ENCODE data around the gene FNDC5.
"Not testable (repeated sequence)": the region's sequence is repeated elsewhere in the genome, so short reads cannot be mapped to it uniquely, and the experiment has no call there.

The FNDC5 gene

DNA sequence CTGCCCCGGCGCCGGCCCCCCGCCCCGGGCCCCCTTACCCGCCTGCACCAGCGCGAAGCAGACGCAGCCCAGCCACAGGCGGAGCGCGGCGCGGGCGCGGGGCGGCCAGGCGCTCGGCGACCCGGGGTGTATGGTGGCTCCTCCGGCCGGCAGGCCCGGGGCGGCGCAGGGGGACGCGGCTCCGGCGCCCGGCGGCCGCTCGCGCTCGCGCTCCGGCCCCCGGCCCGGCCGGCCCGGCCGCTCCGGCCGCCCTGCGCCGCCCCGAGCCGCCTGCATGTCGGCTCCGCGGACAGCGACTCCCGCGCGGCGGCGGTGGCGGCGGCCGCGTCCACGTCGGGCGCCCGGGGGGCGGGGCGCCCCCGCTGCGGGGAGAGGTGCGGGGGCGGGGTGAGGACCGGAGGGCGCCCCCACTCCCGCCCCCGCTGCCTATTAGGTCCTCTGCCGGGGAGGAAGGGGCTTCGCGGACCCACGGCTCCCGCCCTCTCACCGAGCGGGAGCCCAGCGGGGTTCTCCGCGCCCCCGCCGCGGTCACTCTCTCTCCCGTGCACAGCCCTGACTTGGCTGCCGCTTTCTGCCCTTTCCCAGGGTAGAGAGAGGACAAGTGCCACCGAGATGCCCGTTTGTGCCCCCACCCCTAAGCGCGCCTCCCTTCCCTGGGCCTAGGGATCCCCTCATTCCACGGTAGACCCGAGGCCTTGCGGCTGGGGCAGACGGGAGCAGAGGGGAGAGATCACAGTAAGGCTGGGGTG, at the start of gene FNDC5:
TSS of gene FNDC5 (minus strand) at position 298 of the 749 bp plus-strand sequence.
- no peak for DNase-seq (ENCODE audit: low read depth, low spot score)

DNA sequence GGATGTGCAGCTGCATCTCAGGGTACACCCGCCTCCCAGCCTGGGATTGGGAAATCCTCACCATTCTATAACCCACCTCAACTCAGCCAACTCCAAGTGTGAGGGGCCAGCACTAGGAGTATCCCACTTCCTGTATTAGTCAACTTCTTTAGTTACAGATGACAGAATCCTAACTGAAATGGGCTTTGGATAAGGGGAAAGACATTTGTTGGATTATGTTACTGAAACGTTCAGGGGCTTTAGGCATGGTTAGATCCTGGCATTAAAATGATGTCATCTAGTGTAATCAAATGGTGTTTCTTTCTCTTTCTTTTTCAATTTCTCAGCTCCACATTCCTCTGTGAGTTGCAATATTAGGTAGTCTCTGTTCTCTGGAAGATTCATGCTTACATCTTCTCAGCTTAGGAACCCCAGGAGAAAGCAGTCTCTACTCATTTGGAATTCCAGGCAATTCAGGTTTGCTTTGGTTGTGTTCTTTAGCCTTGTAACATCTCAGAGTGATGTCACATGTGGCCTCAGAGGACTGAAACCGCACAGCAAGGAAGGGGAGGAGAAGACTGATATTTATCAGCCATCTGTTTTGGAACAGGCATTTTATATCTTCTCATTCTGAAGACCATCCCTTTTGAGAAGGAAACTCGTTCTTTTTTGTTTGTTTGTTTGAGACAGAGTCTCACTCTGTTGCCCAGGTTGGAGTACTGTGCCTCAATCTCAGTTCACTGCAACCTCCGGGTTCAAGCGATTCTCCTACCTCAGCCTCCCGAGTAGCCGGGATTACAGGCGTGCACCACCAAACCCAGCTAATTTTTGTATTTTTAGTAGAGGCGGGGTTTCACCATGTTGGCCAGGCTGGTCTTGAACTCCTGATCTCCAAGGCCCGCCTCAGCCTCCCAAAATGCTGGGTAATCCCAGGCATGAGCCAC, 49.4 kb upstream of the FNDC5 start:
- DNase-seq (ENCODE audit: low read depth, low spot score) = no peak

DNA sequence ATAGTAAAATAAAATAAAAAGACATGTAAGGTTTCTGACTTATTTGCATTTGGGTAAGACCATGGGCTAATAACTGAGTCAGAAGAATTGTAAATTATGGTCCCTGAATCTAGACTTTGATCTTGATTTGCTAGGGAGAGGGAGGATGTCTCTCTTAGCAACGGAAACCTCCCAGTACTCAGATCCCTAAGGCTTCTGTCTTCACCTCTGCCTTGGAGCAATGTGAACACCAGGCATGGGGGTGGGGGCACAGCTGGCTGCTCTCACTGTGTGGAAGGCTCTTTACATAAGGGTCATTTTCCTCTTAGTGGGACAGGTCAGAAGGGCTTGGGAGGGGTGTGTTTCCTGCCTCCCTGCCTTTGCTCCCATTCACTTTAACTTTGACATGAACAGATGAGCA, 47.5 kb upstream of the FNDC5 start:
- DNase-seq (ENCODE audit: low read depth, low spot score) = no peak

DNA sequence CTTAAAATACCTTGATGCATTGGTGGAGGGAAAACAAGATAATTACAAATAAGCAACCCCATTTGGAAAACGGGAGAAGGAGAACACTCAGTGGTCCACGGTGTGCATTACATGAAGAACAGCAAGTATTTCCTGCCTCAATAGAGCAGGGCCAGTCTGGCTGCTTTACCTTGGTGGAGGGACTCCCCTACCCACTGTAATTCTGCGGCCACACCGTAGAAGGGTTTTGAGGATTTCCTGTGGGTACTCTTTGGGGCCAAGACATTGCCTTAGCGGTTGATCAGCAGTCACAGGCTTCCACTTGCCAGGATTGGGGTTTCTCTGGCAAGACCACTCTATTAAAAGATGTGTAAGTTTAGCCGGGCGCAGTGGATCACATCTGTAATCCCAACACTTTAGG, 46.8 kb upstream of the FNDC5 start:
- no peak for DNase-seq (ENCODE audit: low read depth, low spot score)

DNA sequence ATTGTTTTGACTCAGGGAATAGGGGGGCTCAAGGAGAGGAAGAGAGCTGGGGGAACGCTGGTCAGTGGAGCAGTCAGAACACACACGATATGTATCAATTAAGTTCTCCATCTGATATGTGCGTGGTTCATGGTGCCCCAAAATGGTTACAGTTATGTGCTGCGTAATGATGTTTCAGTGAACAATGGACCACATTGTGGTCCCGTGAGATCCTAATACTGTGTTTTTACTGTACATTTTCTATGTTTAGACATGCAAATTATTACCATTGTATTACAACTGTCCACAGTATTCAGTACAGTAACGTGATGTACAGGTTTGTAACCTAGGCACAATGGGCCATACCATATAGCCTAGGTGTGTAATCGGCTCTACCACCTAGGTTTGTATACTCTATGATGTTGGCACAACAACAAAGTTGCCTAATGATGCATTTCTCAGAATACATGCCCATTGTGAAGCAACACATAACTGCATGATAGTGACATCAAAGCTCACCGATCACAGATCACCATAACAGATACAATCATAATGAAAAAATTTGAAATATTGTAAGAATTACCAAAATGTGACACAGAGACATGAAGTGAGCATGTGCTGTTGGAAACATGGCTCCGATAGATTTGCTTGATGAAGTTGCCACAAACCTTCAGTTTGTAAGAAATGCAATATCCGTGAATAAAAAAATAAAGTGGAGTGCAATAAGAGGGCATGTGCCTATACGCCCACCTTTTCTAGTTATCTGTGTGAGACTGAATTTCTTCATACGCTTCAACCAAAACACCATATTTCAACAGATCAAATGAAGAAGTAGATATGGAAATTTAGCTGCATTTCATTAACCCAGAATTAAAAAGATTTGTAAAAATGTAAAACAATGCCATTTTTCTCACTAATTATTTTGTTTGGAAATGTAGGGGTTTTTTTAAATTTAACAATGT, 45.3 kb upstream of the FNDC5 start:
- no peak for DNase-seq (ENCODE audit: low read depth, low spot score)

DNA sequence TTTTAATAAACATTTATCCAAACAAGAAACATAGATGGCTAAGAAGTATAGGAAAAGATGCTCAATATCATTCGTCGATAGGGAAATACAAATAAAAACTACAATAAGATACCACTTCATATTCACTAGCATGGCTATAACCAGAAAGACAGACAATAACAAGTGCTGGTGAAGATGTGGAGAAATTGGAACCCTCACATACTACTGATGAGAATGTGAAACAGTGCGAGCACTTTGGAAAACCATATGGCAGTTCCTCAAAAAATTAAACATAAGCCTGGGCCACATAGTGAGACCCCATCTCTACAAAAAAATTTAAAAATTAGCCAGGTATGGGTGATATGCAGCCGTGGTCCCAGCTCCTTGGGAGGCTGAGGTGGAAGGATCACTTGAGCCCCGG, 39.6 kb upstream of the FNDC5 start:
- no peak for DNase-seq (ENCODE audit: low read depth, low spot score)

DNA sequence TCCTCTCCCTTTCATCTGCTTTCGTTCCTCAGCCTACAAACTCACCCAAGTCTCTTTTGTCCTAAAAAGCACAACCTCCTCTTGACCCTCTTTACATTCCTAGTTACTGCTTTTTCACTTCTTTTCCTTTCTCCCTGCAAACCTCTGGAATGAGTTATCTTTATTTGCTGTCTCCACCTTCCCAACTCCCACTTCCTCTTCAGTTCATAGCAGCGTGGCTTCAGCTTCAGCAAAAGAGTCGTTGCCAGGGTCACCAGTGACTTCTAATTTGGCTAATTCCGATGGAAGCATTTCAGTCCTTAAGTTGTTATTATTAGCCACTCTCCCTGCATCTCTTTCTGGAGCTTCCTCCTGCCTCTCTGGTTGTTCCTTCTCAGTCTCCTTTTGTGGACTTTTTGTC, 36.7 kb upstream of the FNDC5 start:
- no peak for DNase-seq (ENCODE audit: low read depth, low spot score)

DNA sequence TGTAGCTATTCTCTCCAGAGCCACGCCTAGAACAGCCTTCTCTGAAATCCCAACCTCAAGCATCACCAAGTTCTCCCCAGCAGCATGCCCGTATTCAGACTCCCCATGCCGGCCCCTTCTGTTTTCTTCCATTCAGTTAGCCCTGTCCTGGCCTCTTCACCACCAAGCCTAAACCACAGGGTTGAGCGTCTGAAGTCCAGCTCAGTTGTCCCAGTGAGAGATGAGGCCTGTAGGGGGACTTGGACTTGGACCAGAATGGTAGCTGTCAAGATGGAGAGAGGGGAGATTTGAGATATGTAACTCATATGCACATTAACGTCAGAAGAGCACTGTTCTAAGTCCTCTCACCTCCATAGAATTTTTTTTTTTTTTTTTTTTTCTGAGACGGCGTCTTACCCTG, 35.9 kb upstream of the FNDC5 start:
- no peak for DNase-seq (ENCODE audit: low read depth, low spot score)

DNA sequence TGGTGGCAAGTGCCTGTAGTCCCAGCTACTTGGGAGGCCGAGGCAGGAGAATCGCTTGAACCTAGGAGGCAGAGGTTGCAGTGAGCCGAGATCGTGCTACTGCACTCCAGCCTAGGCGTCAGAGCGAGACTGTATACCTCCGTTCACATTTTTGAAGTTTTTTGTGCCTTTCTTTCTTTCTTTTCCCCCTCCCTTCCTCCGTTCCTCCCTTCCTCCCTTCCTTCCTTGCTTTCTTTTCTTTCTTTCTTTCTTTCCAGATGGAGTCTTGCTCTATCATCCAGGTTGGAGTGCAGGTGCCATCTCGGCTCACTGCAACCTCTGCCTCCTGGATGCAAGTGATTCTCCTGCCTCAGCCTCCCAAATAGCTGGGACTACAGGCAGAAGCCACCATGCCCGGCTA, 34.9 kb upstream of the FNDC5 start:
- DNase-seq (ENCODE audit: low read depth, low spot score) = not testable (repeated sequence)

DNA sequence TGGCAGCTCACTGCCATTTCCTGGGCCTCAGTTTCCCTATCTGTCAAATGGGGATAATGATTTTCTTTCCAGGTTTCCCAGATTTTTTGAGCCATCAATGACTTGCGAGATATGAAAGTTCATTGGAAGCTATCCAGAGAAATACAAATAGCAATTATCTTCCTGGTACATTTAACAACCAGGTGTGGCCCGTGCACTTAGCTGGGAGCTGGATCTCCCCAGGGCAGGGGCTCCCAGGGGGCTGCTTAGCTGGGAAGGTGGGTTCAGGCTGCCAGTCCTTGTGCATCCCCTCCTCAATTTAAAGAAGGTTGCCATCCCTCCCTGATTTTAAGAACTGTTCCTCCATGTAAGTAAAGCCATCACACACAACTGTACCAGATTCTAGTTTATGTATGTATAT, 34.1 kb upstream of the FNDC5 start:
- no peak for DNase-seq (ENCODE audit: low read depth, low spot score)

DNA sequence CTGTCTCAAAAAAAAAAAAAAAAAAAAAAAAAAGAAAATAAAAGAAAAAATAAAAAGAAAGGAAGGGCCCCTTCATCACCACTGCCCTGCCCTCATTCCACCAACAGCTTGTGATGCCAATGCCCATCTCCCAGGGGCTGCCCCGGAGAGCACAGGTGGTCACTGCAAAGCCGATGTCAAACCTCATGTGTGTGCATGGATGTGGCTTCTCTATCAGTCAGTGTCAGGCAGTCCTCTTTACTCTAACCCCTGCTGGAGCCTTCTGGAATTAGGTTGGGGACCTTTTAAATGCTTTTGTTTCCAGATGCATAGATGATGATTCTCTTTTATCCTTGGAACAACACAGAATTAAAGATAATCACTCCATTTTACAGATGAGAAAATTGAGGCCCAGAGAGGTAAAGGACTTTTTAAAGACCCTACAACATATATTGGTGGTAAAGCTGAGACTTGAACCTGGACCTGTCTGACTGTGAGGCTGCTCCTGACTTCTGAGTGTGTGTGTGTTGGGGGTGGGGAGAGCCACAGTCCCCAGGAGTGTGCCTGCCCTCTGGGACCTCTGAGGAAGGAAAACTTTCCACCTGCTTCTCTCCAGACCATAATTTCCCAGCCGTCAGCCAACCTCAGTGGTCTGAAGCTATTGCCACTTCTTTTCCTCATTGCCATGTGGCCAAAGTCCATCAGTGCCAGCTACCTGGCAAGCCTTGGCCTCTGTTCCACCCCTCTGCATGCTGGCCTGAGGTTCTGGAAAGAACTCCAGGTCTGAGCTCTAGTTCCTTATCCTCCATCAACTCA, 33.5 kb upstream of the FNDC5 start:
- no peak for DNase-seq (ENCODE audit: low read depth, low spot score)

DNA sequence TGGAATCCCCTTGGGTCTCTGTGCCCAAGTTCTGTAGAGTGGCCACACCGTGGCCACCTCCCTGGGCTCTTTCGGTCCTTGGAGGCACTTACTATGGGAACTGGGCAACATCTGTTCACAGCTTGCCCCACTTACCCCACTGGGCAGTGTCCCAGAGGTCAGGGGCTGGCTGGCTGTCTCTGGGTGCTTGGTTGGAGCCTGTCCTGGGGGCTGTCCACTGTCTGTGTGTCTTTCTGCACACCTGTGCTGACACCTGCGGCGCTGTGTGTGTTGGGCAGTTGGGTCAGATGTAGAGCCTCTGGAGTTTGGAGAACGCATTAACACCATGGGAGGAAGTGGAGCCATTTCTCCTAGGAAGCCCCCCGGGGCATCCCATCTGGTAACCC, 31.8 kb upstream of the FNDC5 start:
- DNase-seq (ENCODE audit: low read depth, low spot score) = no peak

DNA sequence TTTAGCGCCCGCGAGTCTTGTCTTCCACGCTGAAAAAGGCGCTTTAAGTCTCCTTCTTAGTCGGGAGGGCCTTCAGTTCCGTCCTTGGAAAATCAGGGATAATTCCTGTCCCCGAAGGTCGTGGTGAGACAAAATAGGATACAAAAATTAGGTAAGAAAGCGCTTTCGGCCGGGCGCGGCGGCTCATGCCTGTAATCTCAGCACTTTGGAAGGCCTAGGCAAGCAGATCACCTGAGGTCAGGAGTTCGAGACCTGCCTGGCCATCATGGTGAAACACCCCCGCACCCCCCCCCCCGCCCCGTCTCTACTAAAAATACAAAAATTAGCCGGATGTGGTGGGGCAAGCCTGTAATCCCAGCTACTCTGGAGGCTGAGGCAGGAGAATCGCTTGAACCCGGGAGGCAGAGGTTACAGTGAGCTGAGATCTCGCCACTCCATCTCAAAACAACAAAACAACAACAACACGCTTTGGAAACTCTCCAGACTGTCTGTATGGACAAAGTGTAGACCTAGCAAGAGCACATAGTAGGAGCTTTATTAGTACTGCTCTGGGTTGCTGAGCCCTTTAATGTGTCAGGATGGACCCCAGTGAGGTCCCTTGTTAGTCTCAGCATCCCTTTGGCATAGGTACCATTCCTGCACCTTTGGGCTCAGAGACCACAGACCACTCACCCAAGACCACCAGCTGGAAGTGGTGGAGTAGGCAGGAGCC, 31.3 kb upstream of the FNDC5 start:
- DNase-seq (ENCODE audit: low read depth, low spot score) = no peak

DNA sequence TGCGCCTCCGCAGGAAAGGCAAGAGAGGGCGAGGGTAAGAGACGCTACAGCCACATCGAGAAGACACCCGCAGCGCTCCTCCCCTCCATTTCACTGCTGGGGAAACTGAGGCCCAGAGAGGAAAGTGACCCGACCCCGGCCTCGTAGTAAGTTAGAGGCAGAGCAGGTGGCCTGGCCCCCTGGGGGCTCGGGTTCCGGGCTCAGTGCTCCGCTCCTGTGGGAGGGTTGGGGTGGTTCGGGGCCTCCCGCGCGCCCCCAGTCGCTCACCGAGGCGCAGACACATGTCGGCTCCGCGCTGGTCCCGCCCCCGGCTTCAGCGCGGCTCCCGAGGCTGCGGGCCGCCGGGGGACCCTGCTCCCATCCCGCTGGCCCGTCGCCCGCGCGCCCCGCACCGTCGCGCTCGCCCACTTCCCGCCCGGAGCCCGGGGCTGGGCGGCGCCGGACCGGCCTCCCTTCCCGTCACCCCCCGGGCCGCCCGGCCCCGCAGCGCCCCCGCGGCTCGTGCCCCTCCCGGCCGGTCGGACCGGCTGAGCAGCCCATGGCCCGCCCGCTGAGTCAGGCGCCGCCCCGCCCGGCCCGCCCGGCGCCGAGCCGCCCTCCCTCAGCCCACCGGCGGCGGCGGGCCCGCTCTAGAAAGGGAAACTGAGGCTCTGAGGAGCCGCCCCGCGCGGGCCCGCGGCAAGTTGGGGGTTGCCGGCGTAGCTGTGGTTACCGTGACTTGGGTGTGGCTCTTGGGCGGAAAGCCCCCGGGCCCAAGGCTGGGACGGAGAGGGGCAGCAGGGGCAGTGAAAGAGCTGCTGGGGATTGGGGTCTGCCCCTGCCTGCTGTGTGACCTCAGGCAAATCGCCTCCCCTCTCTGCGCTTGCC, 30.5 kb upstream of the FNDC5 start, which contains the start of gene TMEM54:
TSS of gene TMEM54 (minus strand) at position 434 of the 867 bp plus-strand sequence. CDS start at position 283, 151 bp downstream.
- DNase-seq (ENCODE audit: low read depth, low spot score) = no peak

DNA sequence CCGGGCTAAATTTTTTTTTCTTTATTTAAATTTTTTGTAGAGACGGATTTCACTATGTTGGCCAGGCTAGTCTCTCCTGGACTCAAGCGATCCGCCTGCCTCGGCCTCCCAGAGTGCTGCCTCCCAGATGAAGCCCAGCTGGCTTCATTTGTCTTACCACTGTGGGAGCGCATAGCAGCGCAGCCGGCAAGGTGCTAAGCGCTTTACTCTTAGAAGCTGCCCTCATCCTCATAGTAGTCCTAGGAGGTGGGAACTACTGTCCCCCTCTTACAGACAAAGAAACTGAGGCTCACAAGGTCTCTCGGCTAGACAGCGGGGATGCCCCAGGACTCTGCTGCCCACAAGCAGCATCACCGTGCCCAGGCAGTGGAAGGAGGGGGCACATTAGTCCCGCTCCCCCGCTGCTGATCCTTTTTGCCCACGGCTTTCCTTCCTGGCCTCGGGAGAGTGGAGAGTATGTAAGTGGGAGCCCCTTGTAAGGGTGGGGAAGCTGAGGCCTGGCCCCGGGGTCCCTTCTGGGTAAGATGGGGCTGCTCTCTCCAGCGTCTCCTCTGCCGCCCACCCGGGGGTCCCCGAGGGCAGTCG, 29.8 kb upstream of the FNDC5 start:
- no peak for DNase-seq (ENCODE audit: low read depth, low spot score)

DNA sequence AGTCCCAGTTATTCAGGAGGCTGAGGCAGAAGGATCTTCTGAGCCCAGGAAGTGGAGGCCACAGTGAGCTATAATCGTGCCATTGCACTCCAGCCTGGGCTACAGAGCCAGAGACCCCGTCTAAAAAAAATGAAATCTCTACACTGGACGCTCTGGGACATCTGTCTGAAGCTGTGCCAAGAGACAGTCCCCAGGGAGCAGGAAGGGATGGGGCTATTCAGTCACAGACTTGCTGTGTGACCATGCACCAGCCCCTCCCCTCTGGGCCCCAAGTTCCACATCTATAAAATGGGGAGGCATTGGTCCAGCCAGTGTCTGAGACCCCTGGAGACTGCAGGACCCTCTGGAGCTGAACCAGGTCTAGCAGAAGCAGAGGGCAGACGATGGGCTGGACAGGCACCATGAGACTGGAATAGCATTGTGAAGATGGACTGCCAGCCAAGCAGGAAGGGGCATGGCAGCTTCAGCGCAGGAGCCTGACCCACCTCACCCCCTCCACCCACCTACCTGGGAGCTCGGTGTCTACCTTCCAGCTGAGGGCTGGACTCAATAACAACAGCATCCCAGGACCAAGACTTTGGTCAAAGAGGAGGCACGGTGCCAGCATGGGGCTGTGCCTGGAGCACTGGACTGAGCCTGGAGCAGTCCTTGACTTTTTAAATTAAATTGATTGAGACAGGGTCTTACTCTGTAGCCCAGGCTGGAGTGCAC, 29.0 kb upstream of the FNDC5 start:
- DNase-seq (ENCODE audit: low read depth, low spot score) = no peak

DNA sequence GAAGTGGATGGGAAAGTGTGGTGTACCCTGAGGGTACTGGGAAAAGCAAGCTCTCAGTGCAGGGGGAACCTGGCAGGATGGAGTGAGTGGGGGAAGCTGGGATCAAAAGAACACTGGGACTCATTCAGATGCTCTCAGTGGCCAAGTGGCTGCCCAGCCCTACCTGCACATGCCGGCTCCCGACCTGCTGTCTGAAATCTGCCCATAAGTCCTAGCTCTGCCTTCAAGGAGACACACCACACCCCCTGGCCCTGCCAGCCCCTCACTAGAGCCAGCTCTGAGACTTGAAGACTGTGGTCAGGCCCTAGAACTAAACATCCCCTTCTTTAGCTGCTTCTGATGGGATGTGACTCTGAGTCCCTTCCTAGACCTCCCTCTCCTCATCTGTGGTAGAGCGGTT, 28.2 kb upstream of the FNDC5 start:
- no peak for DNase-seq (ENCODE audit: low read depth, low spot score)

DNA sequence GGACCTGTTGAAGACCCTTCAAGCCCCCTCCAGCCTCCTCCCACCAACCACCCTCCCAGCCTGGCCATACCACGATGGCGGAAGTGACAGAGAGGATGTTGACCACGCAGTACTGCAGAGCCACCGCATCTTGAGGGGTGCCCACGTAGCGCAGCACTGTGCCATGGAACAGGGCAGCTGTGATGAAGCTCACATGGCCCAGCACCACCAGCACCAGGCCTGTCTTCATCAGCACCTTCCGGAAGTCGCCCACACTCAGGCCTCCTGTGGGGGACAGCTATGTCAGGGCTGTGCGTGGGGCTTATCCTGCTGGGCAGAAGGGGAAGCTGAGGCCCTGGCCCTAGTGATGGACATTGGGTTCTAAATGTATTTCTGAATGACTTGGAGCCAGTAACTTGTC, 27.3 kb upstream of the FNDC5 start:
- DNase-seq (ENCODE audit: low read depth, low spot score) = no peak

All from brain pericyte (primary cell).